OCI-LY3 (cell line): ENCODE measurements around the gene NEK11.

Source experiments
- CTCF ChIP-seq: fragments of 200-600, 300-600 bp; sonication (generic); IDR thresholded peaks from 2 replicates; pipeline ENCODE4 v1.5.1; 2014; ENCODE audit warnings: antibody characterized with exemption, low read length, low read depth
- EZH2phosphoT487 ChIP-seq: fragments of 200-600 bp; shearing (Covaris generic); IDR thresholded peaks from 2 replicates; pipeline ENCODE4 v1.6.1; 2018; ENCODE audit warnings: antibody characterized with exemption, mixed run types, low read depth

- TF ChIP-seq CTCF = no peak
- no peak for TF ChIP-seq EZH2phosphoT487
These were observed 198.3 kb downstream of the NEK11 start for GRCh38 chr3:131224886-131225550.
